OCI-LY3 (cell line): ENCODE results near the gene RIOX2.
A peak's percentile ranks its signal among the peaks of the same experiment; 100 is the strongest.

Experiments used
- H2AFZ ChIP-seq: fragments of 200-600, 300-600 bp; shearing (Covaris generic); 2 replicates; pipeline ENCODE4 v1.6.0; 2014; ENCODE audit warnings: antibody characterized with exemption, low read depth, low read length
- H3K27ac ChIP-seq: fragments of 200-600, 300-600 bp; sonication (generic); 2 replicates; pipeline ENCODE4 v1.5.1; 2014; ENCODE audit warnings: mild to moderate bottlenecking, low read length, moderate library complexity, mixed read lengths
- H3K27me3 ChIP-seq: fragments of 200-600, 300-600 bp; sonication (generic); 2 replicates; pipeline ENCODE4 v1.6.1; 2014; ENCODE audit warnings: low read depth, low read length, mixed read lengths
- H3K36me3 ChIP-seq: fragments of 200-600, 300-600 bp; sonication (generic); replicated peaks from 2 replicates; pipeline ENCODE3; 2014; ENCODE audit warnings: low read depth, low read length, mixed read lengths
- H3K4me1 ChIP-seq: fragments of 300-600, 200-600 bp; sonication (generic); 2 replicates; pipeline ENCODE4 v1.6.1; 2014; ENCODE audit warnings: low read length, mixed read lengths
- H3K4me2 ChIP-seq: fragments of 200-600, 300-600 bp; sonication (generic); 2 replicates; pipeline ENCODE4 v1.6.1; 2014; ENCODE audit warnings: low read length, mixed read lengths
- H3K4me3 ChIP-seq: fragments of 300-600, 200-600 bp; sonication (generic); 2 replicates; pipeline ENCODE4 v1.5.1; 2014; ENCODE audit warnings: antibody characterized with exemption, mild to moderate bottlenecking, low read length, moderate library complexity
- H3K79me2 ChIP-seq: fragments of 300-600, 200-600 bp; shearing (Covaris generic); 2 replicates; pipeline ENCODE4 v1.6.1; 2014; ENCODE audit warnings: mild to moderate bottlenecking, low read length, mixed read lengths
- H3K9ac ChIP-seq: fragments of 300-600, 200-600 bp; shearing (Covaris generic); 2 replicates; pipeline ENCODE4 v1.6.0; 2014; ENCODE audit warnings: mild to moderate bottlenecking, low read length, moderate library complexity
- H3K9me3 ChIP-seq: fragments of 200-600, 300-600 bp; shearing (Covaris generic); 2 replicates; pipeline ENCODE4 v1.6.1; 2014; ENCODE audit warnings: low read length, mixed read lengths; ENCODE audit not compliant: insufficient read depth
- H4K20me1 ChIP-seq: fragments of 200-600, 300-600 bp; sonication (generic); 2 replicates; pipeline ENCODE4 v1.6.1; 2016; ENCODE audit warnings: low read length, mixed read lengths; ENCODE audit not compliant: insufficient read depth
- EZH2phosphoT487 ChIP-seq: fragments of 200-600 bp; shearing (Covaris generic); IDR thresholded peaks from 2 replicates; pipeline ENCODE4 v1.6.1; 2018; ENCODE audit warnings: antibody characterized with exemption, mixed run types, low read depth
- TF ChIP-seq, protein P1 (sequence below): fragments of 200-600, 300-600 bp; sonication (generic); IDR thresholded peaks from 2 replicates; pipeline ENCODE4 v1.5.1; 2014; ENCODE audit warnings: antibody characterized with exemption, low read length, low read depth

Gene RIOX2

DNA sequence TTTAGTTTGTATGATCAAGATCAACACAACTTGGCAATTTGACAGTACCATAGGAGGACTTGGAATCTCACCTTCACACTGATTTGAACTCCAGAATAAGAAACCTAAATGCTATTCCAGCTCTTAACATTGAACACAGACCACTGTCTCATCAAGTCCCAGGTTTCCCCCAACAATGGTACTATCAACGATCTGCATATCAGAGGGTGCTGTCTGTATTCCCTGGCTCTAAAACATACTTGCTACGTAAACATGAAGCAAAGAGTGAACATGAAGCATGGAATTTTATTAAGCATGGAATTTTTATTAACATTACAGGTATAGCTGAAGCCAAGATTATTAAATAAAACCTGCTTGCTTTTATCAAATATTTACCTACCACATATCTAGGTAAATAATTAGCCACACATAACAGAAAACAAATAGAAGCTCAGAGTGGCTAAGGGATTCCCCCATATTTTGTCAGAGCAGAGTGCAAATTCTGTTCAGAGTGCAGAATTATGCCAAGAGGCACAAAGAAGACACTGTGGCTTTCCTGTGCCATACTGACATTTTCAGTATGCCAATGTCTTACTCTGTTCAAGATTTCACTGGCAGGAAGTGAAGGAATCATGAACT lies 22.2 kb upstream of the RIOX2 start:
- no peaks in the 10 kb centered on the region for H4K20me1 ChIP-seq
- H3K79me2 ChIP-seq: no peaks in the 10 kb centered on the region
- H2AFZ ChIP-seq: no peak overlapping the region
- no peak overlapping the region for H3K9ac ChIP-seq
- no peaks in the 10 kb centered on the region for H3K27me3 ChIP-seq
- no peak overlapping the region for H3K27ac ChIP-seq
- no peak for TF ChIP-seq EZH2phosphoT487
- TF ChIP-seq, protein P1, sequence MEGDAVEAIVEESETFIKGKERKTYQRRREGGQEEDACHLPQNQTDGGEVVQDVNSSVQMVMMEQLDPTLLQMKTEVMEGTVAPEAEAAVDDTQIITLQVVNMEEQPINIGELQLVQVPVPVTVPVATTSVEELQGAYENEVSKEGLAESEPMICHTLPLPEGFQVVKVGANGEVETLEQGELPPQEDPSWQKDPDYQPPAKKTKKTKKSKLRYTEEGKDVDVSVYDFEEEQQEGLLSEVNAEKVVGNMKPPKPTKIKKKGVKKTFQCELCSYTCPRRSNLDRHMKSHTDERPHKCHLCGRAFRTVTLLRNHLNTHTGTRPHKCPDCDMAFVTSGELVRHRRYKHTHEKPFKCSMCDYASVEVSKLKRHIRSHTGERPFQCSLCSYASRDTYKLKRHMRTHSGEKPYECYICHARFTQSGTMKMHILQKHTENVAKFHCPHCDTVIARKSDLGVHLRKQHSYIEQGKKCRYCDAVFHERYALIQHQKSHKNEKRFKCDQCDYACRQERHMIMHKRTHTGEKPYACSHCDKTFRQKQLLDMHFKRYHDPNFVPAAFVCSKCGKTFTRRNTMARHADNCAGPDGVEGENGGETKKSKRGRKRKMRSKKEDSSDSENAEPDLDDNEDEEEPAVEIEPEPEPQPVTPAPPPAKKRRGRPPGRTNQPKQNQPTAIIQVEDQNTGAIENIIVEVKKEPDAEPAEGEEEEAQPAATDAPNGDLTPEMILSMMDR: no peak
- no peaks in the 10 kb centered on the region for H3K9me3 ChIP-seq
- no peak overlapping the region for H3K4me3 ChIP-seq
- peaks cover 14% of the 10 kb centered on the region for H3K4me1 ChIP-seq
- H3K4me2 ChIP-seq: no peak overlapping the region
- H3K36me3 ChIP-seq: no peaks in the 10 kb centered on the region

DNA sequence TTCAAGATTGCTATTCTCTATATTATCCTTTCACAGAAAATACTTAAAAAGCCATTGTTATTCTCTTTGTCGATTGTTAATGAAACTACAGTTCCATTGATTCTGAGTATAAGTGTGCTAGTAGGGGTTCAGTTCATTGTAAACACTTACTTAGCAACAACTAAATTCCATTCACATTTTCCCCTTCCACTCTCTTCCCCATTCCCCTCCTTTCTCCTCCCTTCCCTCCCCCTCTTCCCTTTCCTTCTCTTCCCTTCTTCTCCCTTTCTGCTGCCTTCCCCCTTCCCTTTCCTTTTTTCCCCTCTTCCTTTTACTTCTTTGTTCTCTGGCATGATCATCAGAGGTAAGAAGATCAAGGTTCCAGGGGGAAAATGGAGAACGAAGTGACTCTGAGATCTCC lies 21.3 kb upstream of the RIOX2 start:
- no peak for TF ChIP-seq EZH2phosphoT487
- TF ChIP-seq, protein P1: no peak
- Histone ChIP-seq H3K4me2 (no peak overlapping the region), H3K4me1 (peaks cover 14% of the 10 kb centered on the region)

DNA sequence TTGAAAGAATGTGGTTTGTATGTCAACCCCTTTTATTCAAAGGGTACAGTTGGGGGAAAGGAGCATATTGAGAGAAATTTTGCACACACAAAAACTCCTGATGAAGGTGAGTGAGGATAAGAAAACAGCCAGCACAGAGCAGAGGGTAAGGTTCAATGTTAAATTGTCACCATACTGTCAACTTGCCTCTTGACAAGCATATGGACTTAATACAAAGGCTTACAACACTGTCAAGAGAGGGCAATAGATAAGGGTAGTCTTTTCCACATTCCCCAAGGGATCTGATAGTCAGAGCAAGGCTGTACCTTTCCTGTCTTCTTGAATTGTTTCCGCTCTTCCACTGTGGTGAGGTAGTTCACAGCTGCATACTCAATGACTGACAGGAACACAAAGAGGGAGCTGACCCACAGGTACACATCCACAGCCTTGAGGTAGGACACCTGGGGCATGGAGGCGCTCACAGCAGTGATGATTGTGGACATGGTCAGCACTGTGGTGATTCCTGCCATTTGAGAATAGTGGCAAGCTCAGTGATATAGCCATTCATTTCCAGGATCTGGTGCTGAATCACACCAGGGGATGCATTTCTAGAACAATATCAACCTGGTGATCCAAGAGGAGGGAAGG lies 20.4 kb upstream of the RIOX2 start:
- Histone ChIP-seq H2AFZ (no peak overlapping the region), H3K27me3 (no peaks in the 10 kb centered on the region), H3K36me3 (no peaks in the 10 kb centered on the region), H3K27ac (no peak overlapping the region), H3K4me2 (no peak overlapping the region), H3K4me1 (peaks cover 14% of the 10 kb centered on the region), H3K9me3 (no peaks in the 10 kb centered on the region), H4K20me1 (no peaks in the 10 kb centered on the region), H3K79me2 (no peaks in the 10 kb centered on the region), H3K9ac (no peak overlapping the region), H3K4me3 (no peak overlapping the region)
- TF ChIP-seq, protein P1: no peak
- no peak for TF ChIP-seq EZH2phosphoT487

More for the DNA sequence above, 21.3 kb upstream of the RIOX2 start:
- no peak overlapping the region for H2AFZ ChIP-seq
- no peak overlapping the region for H3K4me3 ChIP-seq
- no peaks in the 10 kb centered on the region for H3K36me3 ChIP-seq
- no peaks in the 10 kb centered on the region for H4K20me1 ChIP-seq
- no peaks in the 10 kb centered on the region for H3K79me2 ChIP-seq
- no peak overlapping the region for H3K9ac ChIP-seq
- H3K9me3 ChIP-seq: no peaks in the 10 kb centered on the region
- H3K27ac ChIP-seq: no peak overlapping the region
- no peaks in the 10 kb centered on the region for H3K27me3 ChIP-seq

DNA sequence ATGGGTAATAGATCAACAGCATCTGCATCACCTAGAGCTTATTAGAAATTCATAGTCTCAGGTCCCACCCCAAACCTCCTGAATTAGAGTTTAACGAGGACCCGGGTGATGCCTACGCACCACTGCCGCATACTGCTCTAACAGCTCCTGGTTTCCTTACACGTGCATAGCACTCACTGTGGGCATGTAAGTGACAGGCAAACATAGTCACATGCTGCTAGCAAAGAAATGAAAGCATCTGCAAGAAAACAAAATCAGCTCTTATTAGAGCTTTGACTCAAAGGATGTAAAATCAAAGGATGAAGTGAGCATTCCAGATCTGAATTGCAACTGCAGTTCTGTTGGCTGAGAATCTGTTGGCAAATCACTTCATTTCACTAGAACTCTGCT lies 19.1 kb upstream of the RIOX2 start:
- peaks cover 14% of the 10 kb centered on the region for H3K4me1 ChIP-seq
- H4K20me1 ChIP-seq: no peaks in the 10 kb centered on the region
- no peak overlapping the region for H2AFZ ChIP-seq
- no peaks in the 10 kb centered on the region for H3K9me3 ChIP-seq
- H3K4me2 ChIP-seq: peak overlapping the region; percentile 26
- no peak overlapping the region for H3K9ac ChIP-seq
- no peak for TF ChIP-seq EZH2phosphoT487
- TF ChIP-seq, protein P1: no peak
- no peak overlapping the region for H3K27ac ChIP-seq
- no peak overlapping the region for H3K4me3 ChIP-seq
- H3K36me3 ChIP-seq: no peaks in the 10 kb centered on the region
- H3K79me2 ChIP-seq: no peaks in the 10 kb centered on the region
- H3K27me3 ChIP-seq: no peaks in the 10 kb centered on the region
